KMS-11 (cell line): ENCODE measurements around the gene ITPR1.

Experiments used
- H2AFZ ChIP-seq: fragments of 200-600 bp; sonication (generic); 2 replicates; pipeline ENCODE4 v1.6.1; 2016; ENCODE audit warnings: antibody characterized with exemption, mixed run types, low read depth
- H3K27ac ChIP-seq: fragments of 200-600 bp; sonication (generic); 2 replicates; pipeline ENCODE4 v1.6.1; 2016; ENCODE audit warnings: mild to moderate bottlenecking, mixed run types
- H3K27me3 ChIP-seq: fragments of 200-600 bp; sonication (generic); 2 replicates; pipeline ENCODE4 v1.6.1; 2017; ENCODE audit warnings: mild to moderate bottlenecking, low read depth, mixed run types, moderate library complexity; ENCODE audit not compliant: insufficient read depth
- H3K36me3 ChIP-seq: fragments of 200-600 bp; sonication (generic); 2 replicates; pipeline ENCODE4 v1.6.1; 2017; ENCODE audit warnings: mild to moderate bottlenecking, mixed run types; ENCODE audit not compliant: insufficient read depth
- H3K4me1 ChIP-seq: fragments of 200-600 bp; sonication (generic); 2 replicates; pipeline ENCODE4 v1.6.1; 2016; ENCODE audit warnings: mild to moderate bottlenecking, low read depth, mixed run types; ENCODE audit not compliant: poor library complexity, severe bottlenecking
- H3K4me2 ChIP-seq: fragments of 200-600 bp; sonication (generic); 2 replicates; pipeline ENCODE4 v1.7.0; 2016; ENCODE audit warnings: mild to moderate bottlenecking, mixed run types
- H3K4me3 ChIP-seq: fragments of 200-600 bp; sonication (generic); IDR thresholded peaks from 2 replicates; pipeline ENCODE4 v1.6.1; 2017; ENCODE audit warnings: low read depth, low read length, mixed read lengths; ENCODE audit not compliant: insufficient read depth
- H3K79me2 ChIP-seq: fragments of 200-600 bp; sonication (generic); 2 replicates; pipeline ENCODE4 v1.6.1; 2016; ENCODE audit warnings: low read depth, mixed run types; ENCODE audit not compliant: insufficient read depth
- H3K9ac ChIP-seq: fragments of 200-600 bp; sonication (generic); 2 replicates; pipeline ENCODE4 v1.6.1; 2016; ENCODE audit warnings: mild to moderate bottlenecking, mixed run types
- H4K20me1 ChIP-seq: fragments of 200-600 bp; sonication (generic); 2 replicates; pipeline ENCODE4 v1.6.1; 2016; ENCODE audit warnings: mild to moderate bottlenecking, mixed run types; ENCODE audit not compliant: insufficient read depth
- TF ChIP-seq, protein P1 (sequence below): fragments of 200-600 bp; sonication (generic); conservative IDR thresholded peaks from 2 replicates; pipeline ENCODE4 v1.6.1; 2017; ENCODE audit warnings: low read depth, mild to moderate bottlenecking, antibody characterized with exemption, low read length, moderate library complexity, mixed read lengths

Gene ITPR1

DNA sequence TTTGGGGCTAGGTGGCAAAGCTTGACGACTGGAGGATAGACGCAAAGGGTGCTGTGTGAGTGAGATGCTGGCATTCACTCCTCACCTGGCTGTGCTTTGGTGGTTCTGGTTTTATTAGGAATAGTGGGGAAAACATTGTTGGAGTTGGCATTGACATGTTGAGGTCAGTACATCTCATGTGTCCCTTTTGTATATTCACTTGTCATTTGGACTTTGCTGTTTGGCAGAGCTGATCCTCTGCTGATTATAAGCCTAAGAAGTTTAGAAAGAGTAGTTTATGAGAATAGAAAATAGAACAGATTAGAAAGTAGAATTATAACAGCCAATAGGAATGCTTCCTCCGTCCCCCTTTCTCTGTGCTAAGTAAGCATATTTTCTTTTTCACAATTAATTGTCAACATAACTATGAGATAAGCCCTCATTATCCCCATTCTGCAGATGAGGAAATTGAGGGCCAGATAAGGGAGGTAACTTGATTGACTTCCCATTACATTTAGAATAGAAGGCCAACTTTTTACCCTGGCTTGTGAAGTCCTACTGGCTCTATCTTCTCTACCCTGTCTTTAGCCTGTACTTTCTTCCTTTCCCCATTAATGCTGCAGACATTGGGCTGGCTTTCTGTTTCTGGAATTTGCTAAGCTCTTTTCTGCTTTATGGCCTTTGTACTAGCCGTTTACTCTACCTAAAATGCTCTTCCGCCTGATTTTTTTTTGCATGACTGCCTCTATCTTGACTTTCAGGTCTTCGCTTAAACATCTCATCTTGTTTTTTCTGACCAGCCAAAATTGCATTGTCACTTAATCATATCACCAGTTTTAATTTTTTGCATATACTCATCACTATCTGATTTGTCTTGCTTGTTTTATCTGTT lies 12.8 kb downstream of the ITPR1 start:
- Histone ChIP-seq H3K27me3 (no peaks in the 10 kb centered on the region), H4K20me1 (no peaks in the 10 kb centered on the region), H3K27ac (peak overlapping the region; percentile 82; the same call in 1 of the 2 replicates), H3K4me3 (no peak overlapping the region), H3K79me2 (no peaks in the 10 kb centered on the region), H3K4me1 (peaks cover 89% of the 10 kb centered on the region), H2AFZ (no peak overlapping the region), H3K4me2 (peak overlapping the region; percentile 42), H3K36me3 (no peaks in the 10 kb centered on the region), H3K9ac (no peak overlapping the region)
- TF ChIP-seq, protein P1, sequence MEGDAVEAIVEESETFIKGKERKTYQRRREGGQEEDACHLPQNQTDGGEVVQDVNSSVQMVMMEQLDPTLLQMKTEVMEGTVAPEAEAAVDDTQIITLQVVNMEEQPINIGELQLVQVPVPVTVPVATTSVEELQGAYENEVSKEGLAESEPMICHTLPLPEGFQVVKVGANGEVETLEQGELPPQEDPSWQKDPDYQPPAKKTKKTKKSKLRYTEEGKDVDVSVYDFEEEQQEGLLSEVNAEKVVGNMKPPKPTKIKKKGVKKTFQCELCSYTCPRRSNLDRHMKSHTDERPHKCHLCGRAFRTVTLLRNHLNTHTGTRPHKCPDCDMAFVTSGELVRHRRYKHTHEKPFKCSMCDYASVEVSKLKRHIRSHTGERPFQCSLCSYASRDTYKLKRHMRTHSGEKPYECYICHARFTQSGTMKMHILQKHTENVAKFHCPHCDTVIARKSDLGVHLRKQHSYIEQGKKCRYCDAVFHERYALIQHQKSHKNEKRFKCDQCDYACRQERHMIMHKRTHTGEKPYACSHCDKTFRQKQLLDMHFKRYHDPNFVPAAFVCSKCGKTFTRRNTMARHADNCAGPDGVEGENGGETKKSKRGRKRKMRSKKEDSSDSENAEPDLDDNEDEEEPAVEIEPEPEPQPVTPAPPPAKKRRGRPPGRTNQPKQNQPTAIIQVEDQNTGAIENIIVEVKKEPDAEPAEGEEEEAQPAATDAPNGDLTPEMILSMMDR = no peak

DNA sequence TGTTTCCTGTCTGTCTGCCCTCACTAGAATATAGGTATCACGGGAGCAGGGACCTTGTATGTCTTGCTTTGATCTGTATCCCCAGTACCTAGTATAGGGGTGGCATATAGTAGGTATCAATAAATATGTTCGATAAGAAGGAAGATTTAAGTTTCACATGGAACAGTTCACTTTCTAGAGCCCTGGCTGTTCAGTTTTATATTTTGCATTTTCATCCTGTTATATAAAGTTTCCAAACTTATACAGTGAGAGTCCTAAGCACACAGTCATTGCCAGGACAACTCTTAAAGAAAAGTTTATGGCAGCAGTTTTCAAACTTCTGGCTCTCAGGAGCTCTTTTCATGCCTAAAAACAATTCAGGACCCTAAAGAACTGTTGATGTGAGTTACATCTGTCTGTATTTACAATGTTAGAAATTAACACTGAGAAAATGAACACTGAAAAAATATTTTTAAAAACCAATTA lies 13.4 kb downstream of the ITPR1 start:
- no peak overlapping the region for H3K4me3 ChIP-seq
- no peak overlapping the region for H2AFZ ChIP-seq
- H3K9ac ChIP-seq = 0 out of 2 replicates have a peak overlapping the region, but pooled peaks have one; percentile 33
- TF ChIP-seq, protein P1 = no peak
- H3K4me2 ChIP-seq = peak overlapping the region; percentile 42
- no peaks in the 10 kb centered on the region for H3K79me2 ChIP-seq
- H3K27ac ChIP-seq = peak overlapping the region; percentile 82; the same call in 1 of the 2 replicates
- H3K36me3 ChIP-seq = no peaks in the 10 kb centered on the region
- peaks cover 82% of the 10 kb centered on the region for H3K4me1 ChIP-seq
- no peaks in the 10 kb centered on the region for H3K27me3 ChIP-seq
- no peaks in the 10 kb centered on the region for H4K20me1 ChIP-seq

DNA sequence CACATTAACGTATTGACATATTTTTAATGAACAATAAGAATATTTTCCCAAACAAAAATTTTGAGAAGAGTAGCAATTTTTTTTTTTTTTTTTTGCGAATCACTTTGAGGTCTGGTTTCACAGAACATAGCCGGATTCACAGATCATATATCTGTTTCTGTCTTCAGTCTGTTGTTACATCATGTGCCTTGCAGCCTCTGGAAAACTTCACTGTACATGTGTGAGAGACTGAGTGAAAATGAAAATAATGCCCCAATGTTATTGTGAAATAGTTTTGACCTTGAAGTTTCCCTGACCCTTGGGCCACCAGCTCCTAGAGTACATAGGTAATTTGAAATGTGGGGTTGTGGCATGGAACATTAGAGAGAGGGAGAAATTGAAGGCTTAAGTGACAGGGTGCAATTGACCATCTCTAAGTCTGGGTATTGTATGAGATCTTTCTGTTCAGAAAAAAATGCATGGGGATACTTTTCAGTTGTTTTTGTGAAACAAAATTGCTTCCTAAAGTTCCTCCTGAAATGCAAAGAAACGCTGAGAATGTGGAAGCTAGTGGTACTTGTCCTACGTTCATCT lies 14.0 kb downstream of the ITPR1 start:
- H3K27me3 ChIP-seq = no peaks in the 10 kb centered on the region
- peak overlapping the region; percentile 42 for H3K4me2 ChIP-seq
- peaks cover 77% of the 10 kb centered on the region for H3K4me1 ChIP-seq
- peak overlapping the region; percentile 82 for H3K27ac ChIP-seq
- no peaks in the 10 kb centered on the region for H4K20me1 ChIP-seq
- H3K9ac ChIP-seq = peak overlapping the region; percentile 33; the same call in 1 of the 2 replicates
- H3K79me2 ChIP-seq = no peaks in the 10 kb centered on the region
- H3K4me3 ChIP-seq = no peak overlapping the region
- TF ChIP-seq, protein P1 = no peak
- no peak overlapping the region for H2AFZ ChIP-seq
- H3K36me3 ChIP-seq = no peaks in the 10 kb centered on the region

DNA sequence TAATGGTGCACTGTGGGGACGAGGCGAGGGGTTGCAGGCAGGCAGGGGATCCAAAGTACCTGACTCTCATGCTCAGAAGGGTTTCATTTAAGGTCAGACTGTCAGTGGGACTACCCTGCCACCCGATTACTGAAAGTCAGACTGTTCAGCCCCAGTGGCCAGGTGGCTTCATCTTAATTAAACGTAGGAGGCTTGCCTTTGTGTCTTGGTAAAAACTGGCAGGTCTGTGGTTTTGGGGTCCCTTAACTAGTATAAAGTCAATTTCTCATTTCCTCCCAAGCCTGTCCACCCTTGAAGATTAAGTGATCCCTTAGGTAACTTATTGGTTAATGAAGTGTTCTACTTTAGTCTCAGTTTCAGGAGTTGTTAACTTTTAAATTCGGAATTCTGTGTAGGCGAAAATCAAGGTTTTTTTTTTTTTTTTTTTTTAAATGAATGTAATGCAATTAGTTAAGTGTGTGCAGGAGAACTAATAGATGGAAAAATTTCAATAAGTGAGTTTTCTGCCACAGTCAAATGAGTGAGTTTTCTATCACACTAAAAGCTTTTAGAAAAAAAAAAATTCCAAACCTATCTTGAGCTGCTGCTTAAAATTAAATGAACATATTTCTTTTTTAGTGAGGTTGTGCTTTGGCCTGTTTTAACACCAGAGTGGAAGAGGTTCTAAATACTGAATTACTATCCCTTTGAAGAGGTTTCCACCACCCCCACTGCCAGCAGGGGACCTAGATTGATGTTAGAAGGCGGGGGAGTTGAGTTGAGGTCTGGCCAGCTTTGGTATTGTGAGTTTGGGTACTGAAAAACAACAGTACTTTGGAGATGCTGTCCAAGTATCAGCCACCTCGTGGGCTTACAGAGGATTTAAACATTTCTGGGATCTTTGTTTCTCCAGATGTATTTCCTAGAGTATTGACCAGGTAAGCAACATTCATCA lies 15.2 kb downstream of the ITPR1 start:
- Histone ChIP-seq H3K9ac (peak overlapping the region; percentile 33; the same call in 1 of the 2 replicates), H3K79me2 (no peaks in the 10 kb centered on the region), H3K4me3 (no peak overlapping the region), H3K4me1 (peaks cover 65% of the 10 kb centered on the region), H4K20me1 (no peaks in the 10 kb centered on the region), H2AFZ (no peak overlapping the region), H3K4me2 (peak overlapping the region; percentile 42), H3K36me3 (no peaks in the 10 kb centered on the region), H3K27ac (peak overlapping the region; percentile 82), H3K27me3 (no peaks in the 10 kb centered on the region)
- TF ChIP-seq, protein P1 = no peak
